Measurements from ENCODE around the gene ERBB4.

Gene ERBB4

DNA sequence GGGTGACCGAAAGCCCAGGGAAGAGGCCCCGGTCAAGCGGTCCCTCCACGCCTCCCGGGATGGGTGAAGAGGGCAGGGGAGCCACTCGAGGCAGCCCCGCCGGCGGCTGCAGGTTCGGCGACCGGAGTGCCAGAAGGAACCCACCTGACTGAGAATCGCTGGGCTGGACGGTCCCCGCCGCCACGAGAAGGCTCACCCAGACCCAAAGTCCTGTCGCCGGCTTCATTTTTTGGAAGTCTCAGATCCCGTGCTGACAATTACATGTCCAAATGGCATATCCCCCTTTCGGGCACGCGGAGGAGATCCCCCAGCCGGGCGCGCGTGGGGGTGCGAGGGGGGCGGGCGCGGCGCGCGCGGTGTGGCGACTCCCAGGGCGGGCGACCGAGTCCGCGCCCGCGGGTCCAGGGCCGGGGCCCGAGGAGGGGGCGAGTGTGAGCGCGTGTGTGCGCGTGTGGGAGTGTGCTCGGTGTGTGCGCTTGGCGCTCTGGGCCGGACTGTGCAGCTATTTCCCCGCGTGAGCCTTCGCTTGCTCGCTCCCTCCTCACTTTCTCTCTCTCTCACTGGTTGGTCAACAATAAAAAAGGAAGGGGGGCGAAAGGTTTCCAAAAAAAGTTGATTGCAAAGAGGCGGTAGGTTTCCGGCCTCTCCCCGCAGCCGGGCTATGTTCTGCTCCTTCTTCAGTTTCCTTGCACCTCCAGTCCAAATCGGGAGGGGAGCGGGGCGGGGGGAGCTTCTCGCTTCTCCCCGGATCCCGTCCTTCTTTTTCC, at the start of gene ERBB4:
Gene ERBB4, minus strand, starts transcription at position 498 of the 767 bp plus-strand sequence. Its CDS starts 272 bp downstream, at position 226.
- DNase-seq, result peak; percentile 66

DNA sequence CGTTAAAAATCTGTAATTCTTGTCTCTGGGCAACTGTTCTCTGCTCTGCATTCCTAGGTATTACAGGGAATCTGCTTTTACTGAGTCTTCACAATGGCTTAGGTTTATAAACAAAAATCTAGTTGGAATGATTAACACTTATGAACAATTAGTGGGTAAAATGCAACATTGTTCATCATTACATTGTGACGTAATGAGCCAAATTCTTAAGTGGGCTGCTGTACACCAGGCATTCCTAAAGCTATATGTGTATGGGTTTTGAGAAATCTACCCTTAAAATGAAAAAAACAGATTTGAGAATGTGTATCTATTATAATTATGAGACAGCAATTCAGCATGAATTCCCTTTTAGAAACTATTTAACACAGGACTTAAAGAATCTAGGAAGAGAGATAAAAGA, 41.5 kb upstream of the ERBB4 start:
- DNase-seq, result no peak

DNA sequence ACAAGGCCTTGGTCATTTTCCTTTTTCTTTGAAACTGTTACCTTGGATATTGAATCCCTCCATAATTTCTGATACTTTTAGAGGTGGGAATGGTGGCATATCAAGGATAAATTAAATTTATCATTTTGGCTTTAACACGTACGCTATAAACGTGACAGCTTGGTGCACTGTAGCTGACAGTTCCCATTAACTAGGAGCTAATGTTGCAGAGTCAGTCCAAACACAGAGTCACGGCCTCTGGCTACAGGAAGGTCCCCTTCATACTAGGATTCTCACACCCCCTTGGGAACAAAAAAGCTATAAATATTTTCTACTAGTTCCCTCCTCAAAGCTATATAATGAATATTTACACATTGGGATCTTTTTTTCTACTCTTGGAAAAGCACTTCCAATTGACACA, 17.7 kb upstream of the ERBB4 start:
- no peak for DNase-seq

DNA sequence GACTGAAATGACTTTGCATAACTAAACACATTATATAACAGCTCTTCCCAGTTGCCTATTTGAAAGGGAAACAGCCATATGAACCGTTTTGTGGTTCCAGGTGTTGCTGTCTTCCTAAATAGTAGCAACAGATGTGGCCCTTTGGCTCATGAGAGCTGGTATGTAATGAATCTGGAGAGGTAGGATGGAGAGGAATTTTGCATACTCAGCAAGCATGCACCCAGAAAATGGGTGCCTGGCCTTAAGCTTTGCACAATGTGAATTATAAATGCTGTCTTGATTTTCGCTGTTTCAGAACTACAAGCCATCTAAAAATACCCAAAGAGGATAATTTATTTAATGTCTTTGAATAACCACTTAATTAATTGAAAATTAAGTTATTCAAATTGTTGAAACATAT, 15.6 kb upstream of the ERBB4 start:
- no peak for DNase-seq

DNA sequence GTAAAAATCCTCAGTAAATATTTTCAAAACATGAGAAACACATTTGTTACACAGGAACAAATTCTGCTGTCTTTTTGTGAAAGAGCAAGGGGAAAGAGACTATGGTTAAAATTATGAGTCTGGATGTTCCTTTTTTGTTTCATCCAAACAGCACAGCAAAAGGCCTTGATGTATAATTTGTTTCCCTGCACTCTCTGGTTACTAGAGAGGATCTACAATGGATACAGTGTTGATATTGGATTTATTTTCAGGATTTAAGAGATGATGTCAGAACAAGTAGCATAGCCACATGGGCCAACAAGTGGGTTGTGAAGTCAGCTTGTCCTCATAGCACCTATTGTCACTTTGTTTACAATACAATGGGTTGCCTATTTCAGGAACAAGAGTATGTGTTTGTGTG, 11.3 kb upstream of the ERBB4 start:
- no peak for DNase-seq

DNA sequence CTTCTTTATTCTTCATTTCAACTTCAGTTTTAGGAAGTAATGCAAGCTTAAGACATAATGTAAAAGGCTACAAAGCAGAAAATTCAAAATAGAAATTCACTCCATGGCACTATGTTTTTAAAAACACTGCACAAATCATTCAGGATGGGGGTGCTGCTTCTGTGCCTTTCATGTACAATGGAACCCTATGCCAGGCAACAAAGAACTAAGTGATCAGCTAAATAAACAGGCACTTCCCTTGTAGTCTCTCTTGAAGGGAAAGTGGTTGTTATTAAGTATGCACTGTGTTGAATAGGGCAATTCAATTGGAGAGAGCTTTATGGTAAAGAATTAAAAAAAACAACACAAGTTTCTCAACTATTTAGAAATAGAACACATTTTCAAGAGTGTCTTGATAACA, 10.9 kb upstream of the ERBB4 start:
- DNase-seq, result no peak

DNA sequence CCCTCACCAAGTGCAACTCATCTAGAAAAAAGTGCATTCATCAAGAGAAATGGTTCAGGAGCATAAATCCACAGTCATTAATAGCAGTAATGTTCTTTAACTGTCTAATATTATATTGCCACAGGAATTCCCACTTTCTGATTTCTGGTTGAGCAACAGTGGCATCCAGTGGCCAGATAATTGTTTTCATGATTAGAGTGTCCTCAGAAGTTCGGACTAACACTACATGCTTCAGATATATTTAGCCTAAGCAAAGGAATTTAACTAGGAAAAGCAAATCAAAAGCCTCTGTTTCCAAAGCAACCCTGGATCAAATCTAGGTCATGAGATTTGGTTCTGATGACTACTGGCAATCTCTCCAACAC, 9.8 kb upstream of the ERBB4 start:
- no peak for DNase-seq

DNA sequence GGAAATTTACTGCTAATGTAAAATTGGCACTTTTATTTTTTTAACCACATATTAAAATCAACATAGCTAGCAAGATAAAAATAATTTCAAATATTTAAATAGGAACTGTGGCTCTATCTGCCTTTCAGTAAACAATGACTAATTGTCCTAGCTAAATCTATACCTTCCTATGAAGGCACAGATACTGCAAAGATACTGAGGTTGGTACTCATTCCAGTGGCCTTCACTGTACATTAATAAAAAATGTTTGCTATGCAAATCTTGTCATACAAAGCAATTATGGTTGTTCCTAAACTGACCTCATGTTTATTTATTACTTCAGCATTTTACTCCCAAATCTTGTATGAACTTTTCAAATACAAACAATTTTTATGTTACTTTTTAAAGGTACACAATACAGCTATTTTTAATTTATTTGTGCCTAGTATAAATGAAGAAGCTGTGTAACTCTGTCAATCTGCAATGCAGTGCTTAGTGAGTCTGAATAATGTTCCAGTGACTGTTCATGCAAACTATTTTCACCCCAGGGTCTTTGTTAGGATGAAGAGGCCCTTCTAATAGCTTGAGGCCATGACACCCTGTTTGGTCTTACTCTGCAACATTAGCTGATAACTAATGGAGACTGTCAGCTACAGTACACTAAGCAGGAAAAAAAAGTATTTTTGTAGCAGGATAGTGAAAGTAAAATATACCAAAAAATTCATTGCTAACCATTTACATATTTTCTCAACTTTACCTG, 9.3 kb upstream of the ERBB4 start:
- no peak for DNase-seq

DNA sequence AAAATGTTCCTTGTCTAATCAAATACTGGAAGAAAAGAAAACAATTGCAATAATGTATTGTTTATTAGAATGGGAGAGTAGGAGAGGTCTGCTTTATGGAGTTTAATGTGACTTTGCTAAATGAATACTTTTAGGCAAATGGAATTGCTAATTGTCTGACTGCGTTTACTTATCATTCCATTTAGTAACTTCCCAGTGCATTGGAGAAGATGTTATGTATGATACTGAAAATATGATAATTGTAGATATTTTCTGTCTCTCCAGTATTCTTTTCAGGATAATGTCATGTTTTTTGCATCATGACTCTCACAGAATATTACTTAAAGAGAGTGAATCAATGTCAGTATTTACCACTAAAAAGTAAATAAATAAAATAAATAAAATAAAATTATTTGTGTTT, 8.1 kb upstream of the ERBB4 start:
- DNase-seq, result no peak

DNA sequence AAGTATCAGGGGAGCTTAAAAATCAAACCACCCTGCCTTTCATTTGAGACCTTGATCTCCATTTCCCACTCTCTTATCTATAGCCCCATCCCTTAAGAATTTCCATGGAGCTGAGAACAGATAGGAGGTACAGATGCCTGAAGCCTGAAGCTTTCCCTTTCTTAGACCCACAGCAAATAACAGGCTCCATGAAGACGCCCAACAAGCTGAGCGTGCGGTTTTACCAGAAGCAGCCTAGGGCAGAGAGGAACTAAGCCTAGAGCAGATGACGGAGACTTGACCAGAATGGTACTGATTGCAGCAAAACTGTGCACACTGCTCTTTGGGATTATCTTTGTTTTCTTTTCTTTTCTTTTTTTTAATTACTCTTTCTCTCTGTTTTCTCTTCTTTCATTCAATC, 1.7 kb upstream of the ERBB4 start:
- no peak for DNase-seq

DNA sequence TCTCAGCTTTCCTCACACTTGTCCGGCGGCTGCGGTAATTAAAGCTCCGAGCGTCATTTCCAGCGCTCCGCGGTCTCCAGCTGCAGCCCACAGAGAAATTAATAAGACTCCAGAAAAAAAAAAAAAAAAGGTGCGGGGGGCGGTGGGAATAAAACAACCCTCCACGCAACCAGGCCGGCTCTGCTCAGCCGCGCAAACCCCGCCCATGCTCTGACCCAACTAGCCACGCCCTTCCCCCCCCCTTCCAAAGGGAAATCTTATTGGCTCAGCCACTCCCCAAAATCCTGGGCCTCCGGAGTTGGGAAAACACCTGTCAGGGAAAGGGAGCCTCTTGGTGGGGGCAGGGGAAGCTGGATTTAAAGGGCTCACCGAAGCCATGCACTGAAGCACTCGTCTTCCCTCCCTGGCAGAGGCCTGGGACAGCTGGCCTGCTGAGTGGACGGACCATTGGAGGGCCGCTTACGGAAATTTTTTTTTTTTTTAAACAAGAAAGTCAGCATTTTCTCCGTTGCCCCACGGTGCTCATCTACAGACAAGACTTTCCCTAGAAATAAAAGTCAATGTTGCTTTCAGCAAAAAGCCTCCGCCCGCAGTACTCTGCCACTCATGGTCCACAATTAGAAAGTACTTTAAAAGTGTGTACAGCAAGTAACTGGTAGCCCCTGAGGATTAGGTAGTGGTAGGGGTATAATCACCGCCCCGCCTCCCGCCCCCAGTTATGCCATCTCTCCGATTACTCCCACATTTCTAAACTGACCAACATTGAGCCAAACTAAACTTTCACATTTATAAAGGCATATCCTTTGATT, 674 bp upstream of the ERBB4 start:
- peak; percentile 75 for DNase-seq

DNA sequence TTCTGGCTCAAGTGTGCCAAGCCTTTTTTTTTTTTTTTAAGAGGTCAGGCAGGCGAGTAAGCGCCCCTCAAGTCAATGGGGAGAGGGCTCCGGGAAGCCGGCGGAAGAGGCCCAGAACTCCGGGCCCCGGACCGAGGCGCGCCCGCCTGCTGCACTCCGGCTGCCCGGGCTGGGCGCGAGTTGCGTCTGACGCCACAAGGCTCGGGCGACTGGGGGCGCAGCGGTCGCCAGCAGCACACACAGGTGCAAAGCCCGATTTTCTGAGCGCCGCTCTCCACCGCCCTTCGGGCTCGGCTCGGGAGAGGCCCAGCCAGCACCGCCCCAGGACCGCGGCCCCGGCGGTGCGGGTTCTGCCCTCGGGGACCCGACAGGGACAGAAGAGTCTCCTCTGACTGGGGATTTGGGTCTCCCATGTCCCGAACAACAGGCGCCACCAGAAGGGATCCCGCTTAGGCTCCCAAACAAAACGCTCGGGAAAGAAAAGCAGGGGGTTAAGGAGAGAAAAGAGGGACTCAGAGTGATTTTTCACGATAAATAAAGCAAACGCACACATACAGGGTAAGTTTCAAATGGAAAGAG, 787 bp downstream of the ERBB4 start:
- DNase-seq, result no peak

DNA sequence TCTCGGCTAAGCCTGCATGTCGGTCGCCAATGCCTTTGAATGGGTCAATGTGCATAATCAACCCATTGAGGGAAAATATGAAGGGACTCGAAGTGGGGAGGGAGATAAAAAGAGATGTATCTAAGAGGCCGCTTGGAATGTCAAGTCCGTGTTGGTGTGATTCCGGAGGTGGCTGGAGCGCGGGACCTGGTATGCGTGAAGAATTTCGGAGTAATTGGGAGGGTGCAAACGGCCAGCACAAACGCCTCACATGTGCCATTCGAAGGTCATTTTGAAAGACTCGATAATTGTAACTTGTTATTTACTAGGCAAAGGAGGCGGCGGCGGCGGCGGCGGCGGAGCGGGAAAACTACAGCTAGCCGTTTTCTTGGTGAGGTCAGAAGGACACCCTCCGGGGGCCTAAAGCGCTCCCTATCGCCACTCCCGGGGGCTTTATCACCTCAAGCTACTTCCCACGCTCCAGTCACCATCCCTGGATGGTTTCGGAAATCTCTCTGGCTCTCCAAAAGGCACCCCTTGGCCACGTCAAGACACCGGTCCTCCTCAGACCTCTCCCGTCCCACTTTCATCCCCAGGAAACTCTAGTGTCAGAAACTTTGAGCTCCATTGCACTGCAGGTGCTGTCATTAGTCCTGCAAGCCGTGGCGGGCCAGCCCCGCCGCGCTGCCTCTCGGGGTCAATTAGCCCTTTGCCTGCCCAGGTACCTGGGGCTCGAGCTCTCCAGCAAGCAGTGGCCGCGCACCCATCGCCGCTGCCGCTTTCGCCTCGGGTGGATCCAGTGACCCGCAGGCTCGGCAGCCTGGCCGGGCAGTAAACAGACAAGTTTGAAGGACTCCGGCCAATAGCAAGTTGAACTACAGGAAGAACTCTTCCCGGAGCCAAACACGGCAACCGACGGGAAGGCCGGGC, 1.5 kb downstream of the ERBB4 start:
- DNase-seq, result peak; percentile 54

DNA sequence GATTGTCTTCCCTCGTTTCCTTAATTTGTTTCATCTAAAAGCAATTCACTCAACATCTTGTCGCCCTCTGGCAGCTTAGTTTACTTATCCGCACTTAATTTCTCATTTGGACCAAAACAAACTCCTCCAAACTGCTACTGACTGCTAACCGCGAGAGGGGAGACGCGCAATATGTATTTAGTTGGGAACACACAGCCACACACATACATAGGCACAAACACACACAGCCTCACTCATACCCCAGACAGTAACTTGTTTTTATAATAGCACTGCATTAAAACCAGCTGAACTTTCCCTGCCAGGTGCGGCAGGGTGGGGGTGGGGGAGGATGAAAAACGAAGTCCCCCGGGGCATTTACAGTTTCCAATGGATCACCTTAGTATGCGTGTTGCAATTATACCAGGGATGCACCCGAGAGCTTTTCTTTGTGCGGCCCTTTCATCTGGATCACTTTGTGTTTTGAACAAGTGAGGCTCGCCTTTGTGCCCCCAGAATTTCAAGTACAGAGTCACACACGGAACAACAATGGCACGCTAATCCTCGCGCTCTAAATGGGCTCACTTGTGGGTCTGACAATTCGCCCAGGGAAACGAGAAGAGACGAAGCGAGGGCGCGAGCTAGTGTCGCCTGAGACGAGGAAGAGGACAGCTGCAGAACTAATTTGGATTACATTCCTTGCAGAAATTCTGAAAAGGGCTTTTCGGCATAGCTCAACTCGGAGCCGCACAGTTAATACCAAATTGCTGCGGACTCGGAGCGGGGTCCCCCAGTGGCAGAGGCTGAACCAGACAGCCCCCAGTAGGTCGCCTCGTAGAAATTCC, 2.4 kb downstream of the ERBB4 start:
- DNase-seq, result peak; percentile 48

DNA sequence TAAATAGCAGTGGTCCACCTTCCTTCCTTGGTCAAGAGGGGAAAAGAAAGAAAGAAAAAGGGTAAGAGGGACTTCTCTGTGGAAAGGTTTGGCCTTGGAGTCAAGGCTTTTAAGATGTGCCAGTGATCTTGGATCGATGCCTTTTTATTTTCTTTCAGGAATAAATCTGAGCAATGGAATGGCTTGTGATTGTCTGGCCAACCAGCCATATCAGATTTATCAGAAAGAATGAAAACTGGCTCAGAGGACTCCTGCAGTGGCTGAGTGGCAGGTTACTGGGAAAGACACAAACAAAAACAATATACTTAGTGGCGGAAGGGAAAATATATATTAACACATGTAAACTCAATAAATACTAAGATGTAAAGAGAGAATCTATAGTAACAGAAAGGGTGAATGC, 4.3 kb downstream of the ERBB4 start:
- DNase-seq, result no peak

DNA sequence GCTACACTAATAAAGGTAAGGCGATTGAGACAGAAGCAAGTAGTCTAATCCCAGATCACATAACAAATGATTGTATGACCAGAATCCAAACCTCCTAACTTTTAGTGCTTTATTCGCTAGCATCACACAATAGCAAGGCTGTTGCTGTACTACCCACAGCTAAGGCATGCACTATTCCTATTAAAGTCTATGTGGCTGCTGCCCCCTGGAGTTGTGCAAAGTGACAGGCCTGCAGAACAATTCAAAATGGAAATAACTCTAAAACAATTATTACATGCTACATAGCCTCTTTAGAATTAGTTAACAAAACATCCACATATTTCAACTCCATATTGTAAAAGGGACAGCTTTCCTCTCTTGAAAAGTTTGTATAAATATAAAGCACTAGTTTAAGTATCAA, 6.0 kb downstream of the ERBB4 start:
- DNase-seq, result no peak

DNA sequence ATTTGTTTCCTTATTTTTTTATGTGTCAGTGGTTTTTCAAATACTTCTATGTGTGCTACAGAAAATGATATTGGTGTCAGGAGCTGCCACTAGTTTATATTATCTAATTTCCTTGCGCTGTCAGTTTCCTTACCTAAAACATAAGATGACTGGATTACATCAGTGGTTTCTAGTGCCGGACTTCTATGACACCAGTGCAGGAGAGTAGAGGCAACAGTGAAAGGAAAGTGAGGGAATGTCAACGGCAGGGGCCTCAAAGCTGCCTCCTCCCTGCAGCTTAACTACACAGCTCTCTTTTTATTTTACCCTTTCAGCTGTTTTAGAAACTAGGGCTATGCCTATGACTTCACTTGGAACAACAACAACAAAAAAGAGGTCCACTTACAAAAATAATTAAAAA, 6.5 kb downstream of the ERBB4 start:
- no peak for DNase-seq

DNA sequence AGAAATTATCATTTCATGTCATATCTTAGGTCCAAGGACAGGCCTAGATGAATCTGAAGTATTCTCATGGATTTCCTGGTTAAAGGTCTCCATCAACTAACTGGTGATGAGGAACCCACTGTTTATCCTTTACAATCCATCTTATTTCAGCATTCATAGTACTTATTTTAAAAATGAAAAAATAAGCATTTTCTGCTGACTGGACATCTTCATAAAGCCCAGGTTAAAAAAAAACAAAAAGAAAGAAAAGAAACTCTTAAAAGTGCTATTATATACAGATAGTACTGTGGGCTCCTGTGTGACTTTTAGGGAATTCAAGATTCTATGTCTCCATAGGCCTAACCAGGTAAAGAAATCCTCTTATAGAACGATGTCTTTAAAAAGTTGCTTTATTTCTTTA, 7.1 kb downstream of the ERBB4 start:
- no peak for DNase-seq

DNA sequence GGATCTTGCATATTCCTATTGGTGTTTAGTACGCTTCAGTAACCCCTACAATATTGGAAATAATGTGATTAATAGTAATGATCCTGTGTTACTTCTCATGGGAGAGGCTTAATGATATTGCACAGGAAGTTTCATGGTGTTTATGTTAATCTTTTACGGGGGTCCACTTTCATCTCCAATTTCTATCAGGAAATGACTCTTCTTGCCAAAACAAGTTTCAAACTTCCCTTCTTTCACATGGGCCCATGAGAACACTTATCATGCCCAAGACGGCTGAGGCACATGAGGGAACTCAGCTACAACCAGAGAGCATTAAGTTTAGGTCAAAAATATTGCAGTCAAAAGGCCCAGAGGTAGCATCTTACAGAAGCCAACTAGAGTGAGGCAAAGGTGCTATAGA, 7.6 kb downstream of the ERBB4 start:
- DNase-seq, result no peak

DNA sequence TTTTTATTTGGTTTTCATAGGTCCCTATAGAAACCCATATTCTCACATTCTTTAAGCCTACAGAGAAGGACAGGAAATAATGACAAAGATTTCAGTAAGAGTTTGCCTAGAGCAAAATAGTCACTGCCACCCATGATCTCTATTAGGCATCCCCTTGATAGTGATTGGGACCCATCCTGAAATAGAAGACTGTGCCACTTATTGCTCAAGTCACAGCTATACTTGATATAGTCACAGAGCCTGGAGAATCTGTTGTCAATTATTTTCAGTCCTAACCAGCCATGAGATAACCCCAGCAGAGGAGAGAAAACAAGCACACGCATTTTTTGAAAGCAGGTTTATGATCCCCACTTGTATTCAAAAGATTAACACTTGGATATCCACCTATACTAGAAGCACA, 8.2 kb downstream of the ERBB4 start:
- no peak for DNase-seq

DNA sequence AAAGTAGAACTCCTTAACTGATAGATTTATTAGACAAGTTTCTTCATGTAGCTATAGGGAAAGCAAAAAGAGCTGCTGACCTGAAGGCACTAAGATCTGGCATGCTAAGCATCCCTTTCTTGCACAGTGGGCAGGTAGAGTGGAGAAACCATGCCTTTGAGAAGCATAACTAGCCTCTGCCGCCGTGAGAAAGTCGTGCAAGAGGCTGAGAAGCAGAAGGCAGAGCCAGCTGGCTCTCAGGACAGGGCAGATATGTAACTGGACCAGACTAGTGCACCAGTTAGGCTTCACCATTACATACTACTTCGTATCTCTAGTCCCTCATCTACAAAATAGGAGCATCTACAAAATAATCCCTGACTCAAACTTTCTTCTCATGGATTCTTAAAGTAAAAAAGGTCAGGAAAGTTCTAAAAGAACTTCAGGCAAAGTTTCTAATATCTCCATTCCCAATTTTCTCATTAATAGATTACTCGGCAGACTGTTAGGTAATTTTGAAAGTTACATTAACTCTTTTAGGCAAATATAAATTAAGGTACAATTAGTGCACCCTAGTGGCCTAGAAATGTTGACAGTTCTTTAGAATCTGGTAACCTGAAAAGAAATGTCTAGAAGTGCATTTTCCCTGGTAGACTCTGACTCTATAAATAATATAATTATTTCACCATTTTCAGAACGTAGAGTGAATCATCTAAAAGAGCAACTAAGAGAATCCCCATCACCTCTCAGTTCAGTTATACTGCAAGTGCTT, 10.3 kb downstream of the ERBB4 start:
- DNase-seq, result no peak

Measured in right forelimb (tissue), 1 donor.